ENCODE results near the gene NUP210.

DNA sequence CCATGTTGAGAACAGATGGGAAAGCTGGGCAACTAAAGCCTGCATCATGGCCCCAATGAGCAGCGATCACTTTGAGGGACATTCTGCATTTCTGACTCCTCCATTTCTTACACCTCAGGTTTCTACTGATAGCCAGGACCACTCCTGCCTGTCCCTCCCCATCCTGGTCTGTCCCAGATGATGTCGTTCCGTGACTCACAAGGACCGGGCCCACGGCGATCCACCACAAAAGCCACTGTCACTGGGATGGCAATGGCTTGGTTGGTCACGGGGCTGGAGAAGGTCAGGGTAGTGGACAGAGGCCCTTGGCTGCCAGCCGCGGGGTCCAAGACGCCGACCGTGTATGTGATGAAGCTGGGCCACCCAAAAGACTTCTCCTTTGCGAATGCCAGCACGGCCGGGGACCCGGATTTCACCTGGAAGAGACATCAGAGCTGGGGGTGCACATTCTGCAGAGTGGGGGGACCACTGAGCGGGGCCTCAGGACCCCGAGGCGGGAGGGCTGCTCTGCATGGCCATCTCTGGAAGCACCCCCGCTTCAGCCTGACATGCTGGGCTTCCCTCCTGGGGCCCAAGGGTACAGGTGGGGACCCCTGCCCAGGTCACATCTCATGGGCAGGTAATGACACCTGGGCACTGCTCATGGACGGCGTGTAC lies 100.4 kb downstream of the NUP210 start:
- TF ChIP-seq GATA2 (IDR thresholded peaks at IDR 0.05; ENCODE audit: low read depth, low read length), result no peak
- TF ChIP-seq GATA3 (IDR thresholded peaks at IDR 0.05; ENCODE audit: low read depth, low read length), result no peak
